T-helper 1 cell (primary cell): Measurements from ENCODE around the gene INKA1.

Experiments
- DNase-seq, 5 donors: peaks; one replicate each; pipeline ENCODE4 v3.0.0-alpha.2; 2012 to 2020

INKA1 gene

DNA sequence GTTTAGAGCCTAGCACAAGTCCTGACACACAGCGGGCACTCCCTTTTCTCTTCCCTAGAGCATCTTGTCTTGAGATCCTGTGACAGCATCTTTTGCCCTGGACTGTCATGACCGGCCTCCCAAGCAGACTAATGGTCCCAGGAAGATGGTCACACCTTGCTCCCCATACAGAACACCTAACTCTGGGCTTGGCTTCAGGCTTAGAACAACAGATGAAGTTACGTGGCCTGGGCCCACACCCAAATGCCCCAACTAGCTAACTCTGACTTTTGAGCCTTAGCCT is 15.9 kb upstream of the INKA1 start:
- no peak for DNase-seq

DNA sequence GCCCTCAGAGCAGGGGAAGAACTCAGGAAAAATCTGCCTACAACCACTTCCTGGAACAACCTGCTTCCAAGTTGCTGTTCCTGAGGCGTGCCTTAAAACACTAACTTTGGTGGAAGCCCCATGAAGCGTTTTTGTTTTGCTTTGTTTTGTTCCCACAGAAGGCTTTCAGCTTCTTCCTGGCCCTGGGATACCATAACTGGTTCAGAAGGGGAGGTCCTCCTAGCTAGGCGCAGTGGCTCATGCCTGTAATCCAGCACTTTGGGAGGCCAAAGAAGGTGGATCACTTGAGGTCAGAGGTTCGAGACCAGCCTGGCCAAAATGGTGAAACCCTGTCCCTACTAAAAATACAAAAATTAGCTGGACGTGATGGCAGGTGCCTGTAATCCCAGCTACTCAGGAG is 15.5 kb upstream of the INKA1 start:
- no peak for DNase-seq

DNA sequence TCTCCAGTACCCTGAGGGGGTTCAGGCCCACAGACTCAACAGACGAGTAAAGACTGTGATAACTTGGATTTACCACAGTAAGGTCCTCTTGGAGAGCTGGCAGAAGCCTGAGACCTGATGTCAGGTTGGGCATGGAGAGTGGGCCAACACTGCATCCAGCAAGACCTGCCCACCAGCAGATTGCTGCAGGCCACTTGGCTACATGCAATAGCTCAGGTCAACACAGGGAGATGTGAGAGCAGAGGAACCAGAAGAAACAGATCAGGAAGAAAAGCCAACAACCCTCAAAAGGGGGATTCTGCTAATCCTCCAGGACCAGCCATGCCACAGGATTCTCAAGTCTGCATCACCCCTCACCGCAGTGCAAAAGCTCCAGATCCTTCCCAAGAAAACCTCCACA is 15.0 kb upstream of the INKA1 start:
- DNase-seq = no peak

DNA sequence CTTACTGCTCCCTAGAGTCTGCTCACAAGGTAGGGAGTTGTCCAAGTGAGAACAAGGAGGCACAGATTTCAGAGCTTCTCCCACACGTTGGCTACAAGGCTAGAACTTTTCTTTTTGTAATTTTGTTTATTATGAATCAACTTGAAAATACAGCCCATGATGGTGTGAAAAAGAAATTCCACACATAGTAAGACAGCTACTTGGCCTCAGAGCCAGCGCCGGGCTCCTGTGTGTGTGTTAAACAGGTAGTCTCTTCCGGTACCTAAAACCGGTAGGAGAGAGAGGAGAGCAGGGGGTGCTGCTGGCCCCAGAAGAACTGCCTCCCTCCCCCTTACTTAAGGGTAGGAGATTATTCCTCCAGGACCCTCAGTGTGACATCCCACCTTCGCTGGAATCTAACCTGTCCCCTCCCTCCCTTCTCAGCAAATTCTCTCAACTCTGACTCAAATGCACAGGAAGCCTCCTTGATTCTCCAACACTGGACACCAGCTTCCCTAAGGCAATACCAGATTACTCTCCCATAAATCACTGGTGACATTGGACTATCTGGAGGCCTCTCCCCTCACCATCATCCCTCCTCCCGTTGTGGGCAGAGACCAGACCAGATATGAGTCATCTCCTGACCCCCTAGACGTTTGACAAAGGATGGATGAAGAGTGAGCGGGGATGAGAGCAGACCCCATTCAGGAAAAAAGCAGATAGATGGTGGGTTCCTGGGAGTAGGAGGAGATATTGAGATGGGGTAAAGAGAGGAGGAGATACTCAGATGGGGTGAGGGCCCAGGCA is 12.2 kb upstream of the INKA1 start:
- DNase-seq = no peak

DNA sequence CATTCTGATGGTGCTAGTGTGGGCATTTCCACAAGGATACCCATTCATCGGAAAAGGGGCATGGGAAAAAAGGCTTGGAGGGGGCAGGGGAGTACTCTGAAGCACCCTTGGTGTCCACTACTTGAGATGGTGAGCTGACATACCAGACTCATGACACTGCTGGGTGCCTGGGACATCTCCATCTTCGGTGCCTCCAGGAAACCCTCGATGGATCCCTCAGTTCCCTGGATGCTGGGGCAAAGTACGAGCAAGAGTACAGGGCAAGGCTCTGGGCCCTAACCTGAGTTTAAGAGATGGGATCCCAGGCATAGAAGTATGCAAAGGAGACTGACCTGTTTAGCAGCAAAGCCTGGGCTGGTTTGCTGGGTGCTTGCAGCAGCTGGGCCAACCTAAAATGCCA is 11.5 kb upstream of the INKA1 start:
- DNase-seq = no peak

DNA sequence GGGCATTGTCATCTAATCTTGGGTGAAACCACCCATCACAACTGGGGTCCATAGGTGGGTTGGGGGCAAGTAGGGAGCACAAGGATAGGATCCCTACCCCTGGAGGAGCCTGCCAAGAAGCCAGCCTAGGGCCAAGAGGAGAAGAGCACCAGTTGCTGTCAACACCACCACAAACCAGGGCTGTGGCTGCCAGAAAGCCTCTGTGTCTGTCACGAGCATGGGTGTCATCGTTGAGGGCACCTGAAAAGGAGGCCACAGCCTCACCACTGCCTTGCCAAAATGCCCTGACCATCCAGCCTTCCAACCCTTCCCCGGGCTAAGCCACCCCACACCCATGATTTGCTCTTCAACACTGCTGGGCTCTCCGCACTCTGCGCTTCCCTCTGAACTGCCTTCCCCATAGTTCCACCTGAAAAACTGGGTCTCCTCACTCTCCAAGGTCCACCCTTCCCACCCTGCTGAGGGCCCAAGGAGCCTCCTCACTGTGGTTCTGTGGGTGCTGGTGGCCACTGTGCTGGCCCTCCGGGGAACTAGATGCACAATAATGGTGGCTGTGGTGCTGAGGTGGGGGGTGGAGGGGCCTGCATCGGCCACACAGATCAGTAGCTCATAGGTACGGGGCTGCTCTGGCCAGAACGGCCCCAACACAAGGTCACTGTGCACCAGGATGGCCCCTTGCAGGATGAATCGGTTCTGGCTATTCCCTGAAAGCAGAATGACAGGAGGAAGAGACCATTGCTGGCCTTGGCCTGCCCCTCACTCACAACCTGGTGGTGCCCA is 10.5 kb upstream of the INKA1 start:
- DNase-seq = no peak

DNA sequence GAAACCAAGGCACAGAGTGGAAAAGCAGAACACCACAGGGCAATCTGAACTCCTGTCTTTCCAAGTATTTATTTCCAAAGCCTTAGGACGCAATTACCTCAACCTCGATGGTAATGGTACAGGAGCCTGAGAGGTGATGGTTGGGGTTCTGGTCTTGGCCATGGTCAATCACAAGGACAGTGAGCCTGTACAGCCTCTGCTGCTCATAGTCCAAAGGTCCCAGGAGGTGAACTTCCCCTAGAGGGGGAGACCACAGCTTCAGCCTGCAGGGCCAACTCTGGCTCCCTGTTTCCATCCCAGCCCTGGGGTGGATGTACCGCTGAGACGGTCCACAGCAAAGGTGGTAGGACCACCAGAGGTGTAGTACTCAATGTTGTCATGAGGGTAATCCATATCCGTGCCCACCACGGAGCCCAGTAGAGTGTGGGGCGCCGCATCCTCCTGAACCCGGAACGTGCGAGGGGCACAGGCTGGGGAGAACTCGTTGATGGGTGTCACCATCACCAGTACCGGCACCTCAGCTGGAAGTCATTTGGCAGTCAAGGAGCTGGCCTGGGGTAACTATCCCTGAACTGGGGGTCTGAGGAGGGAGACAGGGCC is 9.5 kb upstream of the INKA1 start:
- DNase-seq = no peak

DNA sequence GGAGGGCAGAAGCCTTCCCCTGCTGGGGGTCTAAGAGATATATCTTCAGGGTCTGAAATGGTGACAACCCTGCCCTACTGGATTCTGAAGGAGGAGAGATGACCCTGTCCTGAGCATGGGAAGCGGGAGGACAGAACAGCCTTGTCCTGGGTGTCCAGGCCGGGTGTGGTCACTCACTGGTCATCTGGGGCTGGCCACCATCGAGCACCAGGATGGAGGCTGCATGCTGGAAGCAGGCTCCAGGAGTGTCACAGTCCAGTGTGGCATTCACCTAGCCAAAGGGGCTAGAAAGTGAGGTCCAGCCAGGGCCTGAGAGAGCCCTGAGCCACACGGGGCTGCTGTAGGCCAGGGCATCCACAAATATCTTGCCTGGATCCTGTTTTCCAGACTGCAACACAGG is 8.6 kb upstream of the INKA1 start:
- no peak for DNase-seq

DNA sequence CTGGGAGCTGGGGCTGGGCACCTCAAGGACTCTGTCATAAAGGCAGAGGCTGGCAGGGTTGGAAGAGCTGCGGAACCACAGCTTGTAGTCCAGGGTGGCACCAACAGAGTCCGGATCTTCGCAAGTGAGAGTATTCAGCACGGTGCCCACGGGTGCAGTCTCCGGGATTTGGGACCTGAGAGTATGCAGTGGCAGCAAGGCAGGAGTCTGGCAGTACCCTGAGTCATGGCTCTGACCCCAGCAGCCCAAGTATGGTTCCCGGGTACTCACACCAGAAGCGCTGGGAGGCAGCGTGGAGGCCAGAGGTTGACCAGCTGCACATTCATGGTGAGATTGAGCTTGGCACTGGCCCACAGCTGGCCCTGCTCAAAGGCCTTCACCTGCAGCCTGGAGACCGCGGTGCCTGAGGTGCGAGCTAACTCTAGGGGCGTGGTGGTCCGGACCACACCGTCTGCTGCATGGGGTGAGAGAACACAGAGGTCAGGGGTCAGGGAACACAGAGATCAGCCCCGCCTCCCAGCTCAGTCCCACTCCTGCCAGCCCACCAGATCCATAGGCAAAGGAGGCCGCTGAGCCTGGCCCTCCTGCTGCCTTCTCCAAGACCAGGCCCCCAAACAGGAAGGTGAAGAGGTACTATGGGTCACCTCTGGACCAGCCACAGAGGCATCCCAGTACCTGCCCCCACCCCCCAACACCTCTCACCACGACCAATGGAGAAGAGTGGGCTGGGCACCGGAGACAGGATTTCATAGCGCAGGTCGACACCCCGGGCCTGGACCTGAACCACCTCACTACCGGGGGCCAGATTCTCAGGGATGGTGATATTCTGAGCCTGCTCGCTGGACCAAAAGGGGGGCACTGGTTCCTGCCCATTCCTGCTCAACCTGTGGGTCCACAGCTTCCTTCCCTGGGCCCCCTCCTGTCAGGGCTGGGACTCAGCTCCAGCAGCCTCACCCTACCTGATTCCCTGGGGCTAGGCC is 7.8 kb upstream of the INKA1 start:
- DNase-seq = no peak

DNA sequence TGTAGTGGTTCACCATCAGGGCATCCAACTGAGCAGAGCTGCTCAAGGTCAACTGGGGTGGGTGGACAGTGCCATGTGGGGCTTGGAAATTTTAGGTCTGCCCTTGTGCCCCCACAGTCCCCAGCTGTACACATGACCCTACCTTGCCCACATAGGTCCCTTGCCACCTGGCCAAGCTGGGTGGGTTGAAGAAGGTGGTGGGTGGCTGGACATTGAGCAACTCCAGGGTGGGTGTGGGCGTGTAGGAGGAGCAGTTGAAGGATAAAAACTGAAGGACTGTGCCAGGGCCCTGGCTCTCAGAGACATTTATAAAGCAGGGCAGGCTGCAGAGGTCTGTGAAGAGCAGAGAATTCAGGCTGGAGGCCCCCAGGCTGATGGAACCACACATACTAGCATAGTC is 4.0 kb upstream of the INKA1 start:
- no peak for DNase-seq

DNA sequence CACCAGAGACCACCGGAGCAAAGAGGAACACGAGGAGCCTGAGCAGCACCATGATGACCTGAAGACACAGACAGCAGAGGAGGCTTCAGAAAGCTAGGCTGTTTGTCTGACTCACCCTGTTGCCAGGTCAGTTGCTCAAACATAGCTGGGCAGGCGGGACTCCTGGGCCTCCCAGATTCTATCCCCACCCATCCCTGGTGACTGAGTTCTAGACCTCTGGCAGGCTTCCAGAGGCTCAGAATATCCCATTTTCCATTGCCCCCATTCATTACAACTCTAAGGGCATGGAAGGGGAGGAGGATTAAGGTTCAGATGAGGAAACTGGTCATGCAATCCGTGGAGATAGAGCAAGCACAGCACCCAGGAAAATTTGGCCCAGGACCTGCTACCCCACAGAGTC is 3.3 kb upstream of the INKA1 start, which contains the start of gene CDHR4:
TSS of gene CDHR4 (minus strand) at position 113 of the 400 bp plus-strand sequence. CDS start at position 52, 61 bp downstream.
- no peak for DNase-seq

DNA sequence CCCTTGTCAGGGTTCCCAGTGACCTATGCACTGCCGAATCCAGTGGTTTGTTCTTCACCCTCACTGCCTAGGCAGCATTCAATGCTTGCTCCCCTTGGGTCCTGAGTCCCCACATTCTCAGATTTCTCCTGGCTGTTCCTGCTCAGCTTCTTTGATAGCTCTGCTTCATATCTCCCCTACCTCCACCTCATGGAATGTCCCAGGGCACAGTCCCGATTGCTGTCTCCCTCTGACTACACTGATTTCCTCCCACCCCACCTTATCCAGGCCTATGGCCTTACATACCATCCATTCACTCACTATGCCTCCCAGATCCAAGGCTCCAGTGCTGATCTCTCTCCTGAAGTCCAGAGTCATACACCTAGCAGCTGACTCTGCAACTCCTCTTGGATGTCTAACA is 1.9 kb upstream of the INKA1 start:
- DNase-seq = no peak

DNA sequence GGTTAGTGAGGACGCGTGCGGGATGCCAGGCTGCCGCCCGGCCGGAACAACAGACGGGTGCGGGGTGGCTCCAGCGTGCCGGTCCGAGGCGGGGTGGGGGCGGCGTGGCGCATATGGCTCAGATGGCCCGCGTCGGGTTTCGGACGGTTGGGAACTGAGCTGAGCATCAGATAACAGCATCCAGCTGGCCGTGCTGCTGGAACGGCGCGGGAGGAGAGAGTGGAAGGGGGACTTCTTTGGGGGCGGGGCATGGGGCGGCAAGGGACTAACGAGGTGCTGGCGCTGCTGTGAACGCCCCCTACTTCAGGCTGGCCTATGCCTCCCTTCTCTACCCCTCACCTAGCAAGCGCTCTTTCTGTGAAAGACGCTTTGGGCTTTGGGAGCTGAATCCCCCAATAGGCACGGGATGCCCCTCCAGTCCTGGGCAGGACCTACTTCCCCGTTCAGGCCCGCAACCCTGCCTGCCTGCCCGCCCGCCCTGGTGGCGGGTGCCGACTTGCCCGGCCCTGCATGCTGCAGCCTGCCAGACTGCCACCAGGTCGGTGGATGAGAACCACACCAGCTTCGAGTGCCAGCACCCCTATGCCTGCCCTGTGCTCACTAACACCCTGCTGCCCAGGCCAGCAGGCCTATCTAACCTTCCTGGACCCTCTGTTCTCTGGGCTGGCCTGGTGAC is 542 bp downstream of the INKA1 start:
- DNase-seq = peak; percentile 29 to 48 (median 41)

DNA sequence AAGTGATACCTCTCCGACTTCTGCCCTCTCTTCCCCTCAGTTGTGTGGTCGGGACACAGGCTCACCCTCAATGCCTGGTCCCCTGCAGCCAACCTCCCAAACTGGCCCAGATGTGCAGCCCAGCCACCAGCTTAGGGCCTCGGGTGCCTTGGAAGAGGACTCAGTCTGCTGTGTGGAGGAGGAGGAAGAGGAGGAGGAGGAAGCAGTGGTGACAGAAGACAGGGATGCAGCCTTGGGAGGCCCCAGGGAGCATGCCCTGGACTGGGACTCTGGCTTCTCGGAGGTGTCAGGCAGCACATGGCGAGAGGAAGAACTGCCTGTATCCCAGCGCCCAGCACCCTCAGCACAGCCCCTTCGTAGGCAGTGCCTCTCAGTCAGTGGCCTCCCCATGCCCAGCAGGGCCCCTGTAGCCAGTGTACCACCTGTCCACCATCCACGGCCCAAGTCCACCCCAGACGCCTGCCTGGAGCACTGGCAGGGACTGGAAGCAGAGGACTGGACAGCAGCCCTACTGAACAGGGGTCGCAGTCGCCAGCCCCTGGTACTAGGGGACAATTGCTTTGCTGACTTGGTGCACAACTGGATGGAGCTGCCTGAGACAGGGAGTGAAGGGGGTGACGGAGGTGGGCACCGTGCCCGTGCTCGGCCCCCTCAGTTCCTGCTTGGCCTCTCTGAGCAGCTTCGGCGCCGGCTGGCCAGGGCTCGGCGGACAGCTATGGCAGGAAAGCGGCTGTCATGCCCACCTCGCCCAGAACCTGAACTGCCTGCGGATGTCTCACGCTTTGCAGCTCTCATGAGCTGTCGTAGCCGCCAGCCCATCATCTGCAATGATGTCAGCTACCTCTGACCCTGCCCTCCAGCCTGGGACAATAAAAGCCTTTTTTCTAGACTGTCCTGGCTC is 1.3 kb downstream of the INKA1 start:
- DNase-seq = no peak

DNA sequence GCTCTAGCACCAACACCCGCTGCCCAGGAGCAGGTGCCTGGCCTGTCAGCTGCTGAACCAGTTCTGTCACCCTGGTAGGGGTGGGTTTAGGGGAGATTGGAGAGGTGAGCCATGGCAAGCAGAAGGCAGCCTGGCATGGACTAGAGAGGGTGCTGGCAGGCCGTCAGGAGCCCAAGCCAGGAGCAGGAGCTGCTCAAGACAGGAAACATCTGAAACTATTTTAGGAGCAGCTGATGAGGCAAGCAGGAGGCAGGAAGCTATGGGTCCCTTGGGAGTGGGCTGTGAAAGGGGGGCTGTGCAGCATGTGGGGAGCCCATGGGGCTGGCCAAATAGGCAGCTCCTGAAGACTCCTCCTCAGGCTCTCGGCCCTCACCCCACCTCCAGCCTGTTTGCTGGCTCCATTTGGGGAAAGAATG is 2.3 kb downstream of the INKA1 start:
- no peak for DNase-seq

DNA sequence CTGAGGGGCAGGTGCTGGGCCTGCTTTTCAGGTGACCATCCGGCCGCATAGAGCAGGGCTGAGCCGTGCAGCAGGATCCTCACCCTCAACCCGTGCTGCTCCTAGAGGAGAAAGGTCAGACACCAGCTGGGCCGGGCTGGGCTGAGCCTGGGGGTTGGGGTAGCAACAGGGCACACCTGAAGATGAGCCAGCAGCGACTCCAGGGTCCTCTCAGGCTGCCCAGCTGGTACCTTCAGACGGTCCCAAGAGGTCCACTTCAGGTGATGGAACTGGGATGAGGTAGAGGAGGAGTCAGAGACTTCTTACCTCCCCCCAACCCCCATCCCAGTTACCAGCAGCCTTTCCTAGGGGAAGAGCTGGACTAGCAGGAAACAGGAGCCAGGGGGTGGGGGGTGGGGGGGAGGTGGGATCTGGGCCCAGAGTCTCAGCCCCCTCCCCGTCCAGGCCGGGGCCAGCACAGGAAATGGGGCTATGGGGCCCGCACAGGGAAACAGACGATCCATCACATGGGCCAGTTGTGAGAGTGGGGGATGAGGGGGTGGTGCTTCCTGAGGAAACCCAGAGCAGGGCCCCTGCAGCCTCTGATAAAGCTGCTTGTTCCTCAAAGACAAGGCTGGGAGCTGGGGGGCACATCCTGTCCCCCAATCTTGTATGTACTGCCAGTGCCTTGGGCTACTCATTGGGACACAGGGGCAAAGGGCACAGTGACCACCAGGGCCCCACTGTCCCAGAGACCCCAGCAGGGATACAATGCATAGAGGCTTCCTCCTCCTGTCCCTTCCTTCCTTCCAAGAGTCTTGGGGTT is 3.0 kb downstream of the INKA1 start:
- DNase-seq = no peak

DNA sequence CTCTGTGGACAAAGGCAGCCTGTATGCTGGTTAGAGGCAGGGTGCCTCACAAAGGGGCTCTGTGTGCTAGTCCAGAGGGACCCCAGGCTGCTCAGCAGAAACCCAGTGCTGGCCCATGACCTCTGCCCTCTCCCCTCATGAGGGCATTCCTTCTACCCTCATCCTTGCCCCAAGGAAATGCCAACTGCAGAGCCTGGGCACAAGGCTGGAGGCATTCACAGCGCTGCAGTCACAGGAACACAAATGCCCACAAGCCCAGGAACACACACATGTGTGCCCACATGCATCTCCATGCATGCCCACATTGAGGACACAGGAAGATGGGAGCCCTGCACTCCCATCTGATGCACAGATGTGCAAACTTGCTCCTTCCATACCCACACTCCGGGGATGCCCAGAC is 3.8 kb downstream of the INKA1 start:
- no peak for DNase-seq

DNA sequence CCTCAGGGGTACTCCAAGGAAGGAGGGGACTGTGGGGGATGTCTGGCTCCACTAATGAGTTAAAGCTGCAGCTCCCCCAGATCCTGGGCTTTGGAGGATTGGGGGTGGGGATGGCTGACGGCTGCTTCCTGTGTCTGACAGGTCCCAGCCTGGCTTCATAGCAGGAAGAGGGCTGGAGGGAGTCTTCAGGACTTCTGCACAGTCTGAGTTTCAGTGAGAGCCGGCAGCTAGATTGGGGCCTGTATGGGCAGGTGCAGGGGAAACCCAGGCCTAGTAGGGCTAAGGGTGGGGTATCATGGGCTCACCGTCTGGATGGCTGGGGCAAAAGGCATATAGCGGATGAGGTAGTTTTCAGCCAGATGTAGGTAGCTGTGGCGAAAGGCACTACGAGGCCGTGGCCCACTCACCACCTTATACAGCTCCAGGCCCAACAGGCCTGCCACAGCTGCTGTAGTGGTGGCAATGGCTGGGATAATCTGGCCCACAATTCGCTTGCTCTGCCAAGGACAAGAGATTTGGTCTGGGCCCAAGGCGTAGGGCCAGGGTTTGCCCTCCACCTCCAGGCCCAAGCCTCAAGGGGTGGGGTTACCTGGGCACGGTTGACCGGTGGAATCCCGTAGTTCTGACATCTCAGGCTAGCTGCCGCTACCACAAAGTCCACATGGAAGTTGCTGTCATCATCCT is 4.5 kb downstream of the INKA1 start:
- no peak for DNase-seq

DNA sequence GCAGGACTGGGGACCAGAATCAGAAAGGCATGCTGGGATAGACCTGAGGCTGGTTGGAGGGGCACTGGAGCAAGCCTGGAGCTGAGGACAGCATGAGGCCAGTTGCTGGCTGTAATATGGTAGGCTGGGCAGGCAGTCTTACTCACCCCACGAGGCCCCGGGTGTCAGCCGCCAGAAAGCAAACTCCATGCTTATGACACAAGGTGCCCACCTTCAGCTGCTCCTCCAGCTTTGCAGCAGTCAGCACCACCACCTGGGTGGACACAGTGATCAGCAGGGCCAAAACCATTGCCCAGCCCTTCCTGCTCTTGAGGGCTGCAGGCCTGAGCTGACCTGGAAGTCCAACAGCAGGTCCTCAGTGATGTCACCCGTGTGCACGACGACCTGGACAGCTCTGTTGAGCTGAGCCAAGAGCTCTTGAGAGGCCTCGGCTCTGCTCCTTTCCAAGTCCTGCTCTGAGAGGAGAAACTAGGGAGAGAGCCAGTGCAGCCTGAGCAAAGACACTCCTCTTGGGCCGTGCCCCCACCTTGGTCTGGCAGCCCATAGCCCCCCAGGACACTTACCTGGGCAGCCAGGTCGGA is 9.9 kb downstream of the INKA1 start:
- DNase-seq = no peak
